CD14-positive monocyte (primary cell): ENCODE data around the gene TMEM63C. TPM values are rescaled to one million over a fixed set of nuclear protein-coding genes. Genes with fewer than 3 reads are reported as not detected.
"Not testable (repeated sequence)": the region's sequence is repeated elsewhere in the genome, so short reads cannot be mapped to it uniquely, and the experiment has no call there.

Source experiments
- DNase-seq, 3 donors: peaks; one replicate each; pipeline ENCODE4 v3.0.0-alpha.2; 2011 to 2022
- H2AFZ ChIP-seq: 2 replicates; pipeline ENCODE4 v1.6.0; 2012; ENCODE audit warnings: mild to moderate bottlenecking, low read depth, low read length, inconsistent platforms; ENCODE audit not compliant: insufficient read depth, poor library complexity, severe bottlenecking
- H3K27ac ChIP-seq, 2 donors: 1 replicate in 1 of 2; 2 replicates in 1 of 2; pipeline ENCODE4 v1.5.1; 2012 to 2013; ENCODE audit warnings: low read length in 2 of 2, control low read depth in 1 of 2, inconsistent platforms in 1 of 2, low read depth in 1 of 2, mild to moderate bottlenecking in 1 of 2
- H3K27me3 ChIP-seq, 2 donors: one replicate each; pipeline versions ENCODE4 v1.6.0 to v1.6.1; 2011 to 2013; ENCODE audit warnings: low read length in 2 of 2; ENCODE audit not compliant: control insufficient read depth in 2 of 2, insufficient read depth in 2 of 2
- H3K36me3 ChIP-seq, 2 donors: replicated peaks in 1 of 2; 1 replicate in 1 of 2; 2 replicates in 1 of 2; pipeline versions ENCODE4 v1.5.1 to v1.6.1; 2012 to 2013; ENCODE audit warnings: low read length in 2 of 2, control low read depth in 1 of 2, inconsistent platforms in 1 of 2, mild to moderate bottlenecking in 1 of 2; ENCODE audit not compliant: insufficient read depth in 2 of 2, control insufficient read depth in 1 of 2
- H3K4me1 ChIP-seq, 2 donors: 1 replicate in 1 of 2; 2 replicates in 1 of 2; pipeline versions ENCODE4 v1.5.1 to v1.6.1; 2012 to 2013; ENCODE audit warnings: low read length in 2 of 2, control low read depth in 1 of 2, inconsistent platforms in 1 of 2, mild to moderate bottlenecking in 1 of 2, moderate library complexity in 1 of 2; ENCODE audit not compliant: insufficient read depth in 2 of 2, control insufficient read depth in 1 of 2
- H3K4me2 ChIP-seq: replicated peaks from 2 replicates; pipeline ENCODE3; 2012; ENCODE audit warnings: low read length, moderate library complexity, mild to moderate bottlenecking; ENCODE audit not compliant: poor library complexity, severe bottlenecking; ENCODE audit errors: extremely low read depth
- H3K4me3 ChIP-seq, 3 experiments: fragments of 200-600 bp in 1 of 3; sonication (generic) in 1 of 3; replicated peaks in 1 of 3; 1 replicate in 2 of 3; 2 replicates in 1 of 3; pipeline ENCODE4 v1.5.1; 2011 to 2013; ENCODE audit warnings: low read length in 3 of 3, mild to moderate bottlenecking in 3 of 3, control low read depth in 2 of 3, low read depth in 2 of 3, inconsistent platforms in 1 of 3, moderate library complexity in 1 of 3
- H3K79me2 ChIP-seq: 2 replicates; pipeline ENCODE4 v1.6.0; 2012; ENCODE audit warnings: mild to moderate bottlenecking, control low read depth, inconsistent platforms, low read length, moderate library complexity; ENCODE audit not compliant: insufficient read depth
- H3K9ac ChIP-seq: 2 replicates; pipeline ENCODE4 v1.6.0; 2017; ENCODE audit warnings: low read length, mild to moderate bottlenecking; ENCODE audit not compliant: insufficient read depth, poor library complexity, severe bottlenecking
- H3K9me3 ChIP-seq, 2 donors: replicated peaks in 1 of 2; 1 replicate in 1 of 2; 2 replicates in 1 of 2; pipeline versions ENCODE4 v1.5.1 to v1.6.1; 2012 to 2013; ENCODE audit warnings: low read length in 2 of 2, control low read depth in 1 of 2; ENCODE audit not compliant: control insufficient read depth in 1 of 2, insufficient read depth in 1 of 2
- H4K20me1 ChIP-seq: 2 replicates; pipeline ENCODE4 v1.6.0; 2012; ENCODE audit warnings: mild to moderate bottlenecking, low read length, control low read depth, moderate library complexity; ENCODE audit not compliant: insufficient read depth
- H3K27ac Mint-ChIP-seq, 7 donors: one replicate each; pipeline ENCODE4 v1.8.0; 2020; ENCODE audit warnings: mild to moderate bottlenecking in 7 of 7, mixed read lengths in 7 of 7, moderate library complexity in 6 of 7, inconsistent platforms in 2 of 7
- H3K27me3 Mint-ChIP-seq, 3 donors: one replicate each; pipeline ENCODE4 v1.8.0; 2021 to 2022; ENCODE audit warnings: low read depth in 3 of 3, mild to moderate bottlenecking in 3 of 3, mixed read lengths in 3 of 3, moderate library complexity in 3 of 3, inconsistent platforms in 1 of 3
- H3K36me3 Mint-ChIP-seq, 2 donors: one replicate each; pipeline ENCODE4 v1.8.0; 2020; ENCODE audit warnings: mixed read lengths in 2 of 2, inconsistent platforms in 1 of 2, mild to moderate bottlenecking in 1 of 2
- H3K4me1 Mint-ChIP-seq: one replicate; pipeline ENCODE4 v1.8.0; 2020; ENCODE audit warnings: mild to moderate bottlenecking, mixed read lengths
- H3K4me3 Mint-ChIP-seq, 2 donors: one replicate each; pipeline ENCODE4 v1.8.0; 2020; ENCODE audit warnings: mild to moderate bottlenecking in 2 of 2, mixed read lengths in 2 of 2, moderate library complexity in 1 of 2
- H3K9me3 Mint-ChIP-seq, 7 donors: one replicate each; pipeline ENCODE4 v1.8.0; 2020 to 2022; ENCODE audit warnings: mixed read lengths in 7 of 7, mild to moderate bottlenecking in 6 of 7, moderate library complexity in 6 of 7, inconsistent platforms in 2 of 7
- WGBS: methylation state at CpG from one replicate; pipeline ENCODE4 v1.1.5; 2013; ENCODE audit warnings: missing lambda C conversion rate; ENCODE audit not compliant: insufficient coverage; 5-methylcytosine and 5-hydroxymethylcytosine counted together
- intact Hi-C, 2 donors: fragments of 100-400 bp; cut with micrococcal nuclease; formaldehyde crosslinking; loops; one replicate each; pipeline versions ENCODE4 v1.15.0 to v1.15.1; 2023
- polyA plus RNA-seq, 3 donors: library from polyadenylated mRNA; depleted of rRNA in 1 of 3; unstranded in 2 of 3; stranded (reverse) in 1 of 3; fragments of 300-500 nt in 2 of 3; fragments of >200 nt in 1 of 3; fragmentation: Illumina TruSeq in 2 of 3; gene quantifications; 1 replicate in 2 of 3; 2 replicates in 1 of 3; pipeline ENCODE4 v1.2.3, GENCODE V29; 2012 to 2021
- TF ChIP-seq, protein P1 (sequence below): fragments of 200-600 bp; IDR thresholded peaks from one replicate; pipeline ENCODE4 v1.8.0; 2022; ENCODE audit warnings: antibody characterized with exemption, mild to moderate bottlenecking

Gene TMEM63C
- polyA plus RNA-seq, 3 donors = 0.78 to 4.4 TPM; not detected in 1

DNA sequence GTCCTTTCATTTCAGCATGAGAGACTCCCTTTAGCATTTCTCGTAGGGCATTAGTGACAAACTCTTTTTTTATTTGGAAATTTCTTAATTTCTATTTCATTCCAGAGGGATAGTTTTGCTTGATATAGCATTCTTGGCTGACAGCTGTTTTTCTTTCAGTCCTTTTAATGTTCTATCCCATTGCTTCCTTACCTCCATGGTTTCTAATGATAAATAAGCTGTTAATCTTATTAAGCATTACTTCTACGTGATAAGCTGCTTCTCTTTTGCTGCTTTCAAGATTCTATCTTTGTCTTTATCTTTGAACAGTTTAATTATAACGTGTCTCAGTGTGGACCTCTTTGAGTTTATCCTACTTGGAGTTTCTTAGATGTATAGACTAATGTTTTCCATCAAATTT is 11.6 kb upstream of the TMEM63C start:
- no peaks in the 10 kb centered on the region for H4K20me1 ChIP-seq
- H3K9ac ChIP-seq = no peak overlapping the region
- Mint-ChIP-seq H3K9me3 (peaks cover 7 to 19% (median 16%) of the 10 kb centered on the region in 7 donors), H3K4me1 (no peaks in the 10 kb centered on the region), H3K4me3 (no peak overlapping the region), H3K36me3 (no peaks in the 10 kb centered on the region), H3K27ac (no peak overlapping the region), H3K27me3 (peaks cover 11 to 14% (median 12%) of the 10 kb centered on the region in 3 donors)
- intact Hi-C loops = no loop called here
- no peak overlapping the region for H2AFZ ChIP-seq
- no peak for DNase-seq
- no CpG with 5 or more reads among the region's 3 CpGs for WGBS
- H3K4me1 ChIP-seq = no peaks in the 10 kb centered on the region
- H3K27me3 ChIP-seq = no peaks in the 10 kb centered on the region
- TF ChIP-seq, protein P1, sequence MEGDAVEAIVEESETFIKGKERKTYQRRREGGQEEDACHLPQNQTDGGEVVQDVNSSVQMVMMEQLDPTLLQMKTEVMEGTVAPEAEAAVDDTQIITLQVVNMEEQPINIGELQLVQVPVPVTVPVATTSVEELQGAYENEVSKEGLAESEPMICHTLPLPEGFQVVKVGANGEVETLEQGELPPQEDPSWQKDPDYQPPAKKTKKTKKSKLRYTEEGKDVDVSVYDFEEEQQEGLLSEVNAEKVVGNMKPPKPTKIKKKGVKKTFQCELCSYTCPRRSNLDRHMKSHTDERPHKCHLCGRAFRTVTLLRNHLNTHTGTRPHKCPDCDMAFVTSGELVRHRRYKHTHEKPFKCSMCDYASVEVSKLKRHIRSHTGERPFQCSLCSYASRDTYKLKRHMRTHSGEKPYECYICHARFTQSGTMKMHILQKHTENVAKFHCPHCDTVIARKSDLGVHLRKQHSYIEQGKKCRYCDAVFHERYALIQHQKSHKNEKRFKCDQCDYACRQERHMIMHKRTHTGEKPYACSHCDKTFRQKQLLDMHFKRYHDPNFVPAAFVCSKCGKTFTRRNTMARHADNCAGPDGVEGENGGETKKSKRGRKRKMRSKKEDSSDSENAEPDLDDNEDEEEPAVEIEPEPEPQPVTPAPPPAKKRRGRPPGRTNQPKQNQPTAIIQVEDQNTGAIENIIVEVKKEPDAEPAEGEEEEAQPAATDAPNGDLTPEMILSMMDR = no peak
- no peaks in the 10 kb centered on the region for H3K36me3 ChIP-seq
- H3K27ac ChIP-seq = no peak overlapping the region
- H3K9me3 ChIP-seq = peaks cover 4 to 12% of the 10 kb centered on the region in 2 donors
- no peaks in the 10 kb centered on the region for H3K79me2 ChIP-seq
- no peak overlapping the region for H3K4me2 ChIP-seq
- H3K4me3 ChIP-seq = no peak overlapping the region

DNA sequence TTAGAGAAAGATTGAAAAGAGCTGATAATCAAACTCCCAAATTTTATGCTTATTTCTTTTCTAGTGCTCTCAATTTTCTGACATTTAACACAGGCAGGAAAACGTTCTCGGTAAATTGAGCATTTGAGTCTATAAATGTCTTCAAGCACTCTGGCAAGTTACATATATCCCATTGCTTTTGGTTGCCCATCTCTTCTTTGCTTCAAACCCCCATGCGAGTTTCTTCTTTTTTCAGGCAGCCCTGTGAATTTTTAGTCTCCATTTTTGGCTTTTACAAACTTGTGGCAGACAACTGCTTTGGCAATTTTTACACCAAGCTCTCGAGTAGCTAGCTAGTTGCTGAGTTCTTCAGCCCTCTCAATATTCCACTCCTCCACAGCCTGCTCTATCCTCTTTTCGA is 8.7 kb upstream of the TMEM63C start:
- H3K4me2 ChIP-seq = no peak overlapping the region
- TF ChIP-seq, protein P1 = no peak
- H4K20me1 ChIP-seq = no peaks in the 10 kb centered on the region
- no peaks in the 10 kb centered on the region for H3K79me2 ChIP-seq
- no peak overlapping the region for H3K27ac ChIP-seq
- Mint-ChIP-seq H3K4me3 (no peak overlapping the region), H3K9me3 (peaks cover 7 to 19% (median 16%) of the 10 kb centered on the region in 7 donors), H3K27me3 (peaks cover 8 to 11% (median 9%) of the 10 kb centered on the region in 3 donors), H3K36me3 (no peaks in the 10 kb centered on the region), H3K4me1 (peaks cover 4% of the 10 kb centered on the region), H3K27ac (no peak overlapping the region)
- DNase-seq = no peak
- H3K4me1 ChIP-seq = peaks cover 0 to 2% of the 10 kb centered on the region in 2 donors
- H3K9ac ChIP-seq = no peak overlapping the region
- WGBS = 87% methylated on average over 5 of the region's 5 CpGs
- no peak overlapping the region for H3K4me3 ChIP-seq
- no peaks in the 10 kb centered on the region for H3K27me3 ChIP-seq
- no peak overlapping the region for H2AFZ ChIP-seq
- no peaks in the 10 kb centered on the region for H3K36me3 ChIP-seq
- intact Hi-C loops = no loop called here
- H3K9me3 ChIP-seq = peaks cover 4 to 12% of the 10 kb centered on the region in 2 donors

DNA sequence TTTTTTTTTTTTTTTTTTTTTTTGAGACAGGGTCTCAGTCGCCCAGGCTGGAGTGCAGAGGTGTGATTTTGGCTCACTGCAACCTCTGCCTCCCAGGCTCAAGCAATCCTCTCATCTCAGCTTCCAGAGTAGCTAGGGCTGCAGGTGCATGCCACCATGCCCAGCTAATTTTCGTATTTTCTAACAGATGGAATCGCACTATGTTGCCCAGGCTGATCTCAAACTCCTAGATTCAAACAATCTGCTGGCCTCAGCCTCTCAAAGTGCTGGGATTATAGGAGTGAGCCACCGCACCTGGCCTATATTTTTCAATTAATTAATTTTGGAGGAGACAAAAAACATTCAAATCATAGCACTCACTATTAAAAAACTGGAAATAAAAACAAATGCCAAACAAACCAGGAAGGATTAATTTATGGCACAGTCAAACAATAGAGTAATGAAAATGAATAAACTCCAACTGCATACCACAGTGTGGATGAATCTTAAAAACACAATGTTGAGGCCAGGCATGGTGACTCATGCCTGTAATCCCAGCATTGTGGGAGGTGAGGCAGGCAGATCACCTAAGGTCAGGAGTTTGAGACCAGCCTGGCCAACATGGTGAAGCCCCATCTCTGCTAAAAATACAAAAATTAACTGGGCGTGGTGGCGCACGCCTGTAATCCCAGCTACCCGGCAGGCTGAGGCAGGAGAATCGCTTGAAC is 7.5 kb upstream of the TMEM63C start:
- H3K79me2 ChIP-seq, H3K27me3 ChIP-seq, H3K4me3 ChIP-seq, H3K36me3 Mint-ChIP-seq, H3K9ac ChIP-seq, DNase-seq, H4K20me1 ChIP-seq, H2AFZ ChIP-seq, H3K27me3 Mint-ChIP-seq, H3K4me1 Mint-ChIP-seq, H3K4me3 Mint-ChIP-seq, H3K4me1 ChIP-seq, intact Hi-C loops, H3K4me2 ChIP-seq, H3K36me3 ChIP-seq, H3K27ac ChIP-seq, H3K27ac Mint-ChIP-seq: not testable (repeated sequence)
- 93% methylated on average over 3 of the region's 9 CpGs for WGBS
- H3K9me3 Mint-ChIP-seq = peaks cover 5 to 17% (median 12%) of the 10 kb centered on the region in 7 donors
- H3K9me3 ChIP-seq = peaks cover 4 to 12% of the 10 kb centered on the region in 2 donors
